Left ventricle myocardium inferior (tissue), 1 donor: ENCODE measurements around the gene AMPH. TPM values are rescaled to one million over a fixed set of nuclear protein-coding genes. Genes with fewer than 3 reads are reported as not detected.

ENCODE experiments used
- DNase-seq: peaks from one replicate; pipeline ENCODE4 v3.0.0-alpha.2; 2020
- H3K27ac ChIP-seq: fragments of 200-600 bp; replicated peaks from 2 replicates; pipeline ENCODE4 v1.8.0; 2021
- H3K27me3 ChIP-seq: fragments of 200-600 bp; 2 replicates; pipeline ENCODE4 v1.8.0; 2021; ENCODE audit warnings: low read depth
- H3K36me3 ChIP-seq: fragments of 200-600 bp; 2 replicates; pipeline ENCODE4 v1.8.0; 2021
- H3K4me1 ChIP-seq: fragments of 200-600 bp; 2 replicates; pipeline ENCODE4 v1.8.0; 2021
- H3K4me3 ChIP-seq: fragments of 200-600 bp; 2 replicates; pipeline ENCODE4 v1.8.0; 2021; ENCODE audit warnings: mild to moderate bottlenecking, moderate library complexity
- H3K9me3 ChIP-seq: fragments of 200-600 bp; replicated peaks from 2 replicates; pipeline ENCODE4 v1.8.0; 2021
- CTCF ChIP-seq: fragments of 200-600 bp; IDR thresholded peaks from 2 replicates; pipeline ENCODE4 v1.8.0; 2021; ENCODE audit warnings: antibody characterized with exemption, mild to moderate bottlenecking, borderline replicate concordance
- intact Hi-C: fragments of 100-400 bp; cut with micrococcal nuclease; formaldehyde crosslinking; loops from one replicate; pipeline ENCODE4 v1.11.0; 2022
- total RNA-seq: library from RNA; stranded (reverse); fragmentation: NEBNext Ultra II Directional; extraction: Animal tissue kit (Norgen Biotek cat#: 25700); gene quantifications from one replicate; pipeline ENCODE4 v1.2.1, GENCODE V29; 2021
- donor health status: DM: no; HTN: yes; CAD: no; lungs with severe emphysema.

AMPH gene
- total RNA-seq, 1 donor from 2014 or later: 2.6 TPM

- H3K27me3 ChIP-seq: no peaks in the 10 kb centered on the region
- H3K27ac ChIP-seq: no peak overlapping the region
- intact Hi-C loops: no loop called here
- no peak for DNase-seq
- no peak overlapping the region for H3K4me3 ChIP-seq
- H3K36me3 ChIP-seq: no peaks in the 10 kb centered on the region
- no peaks in the 10 kb centered on the region for H3K9me3 ChIP-seq
- no peak for TF ChIP-seq CTCF
- H3K4me1 ChIP-seq: no peaks in the 10 kb centered on the region
Observed at GRCh38 chr7:38539477-38540081, 91.6 kb downstream of the AMPH start.

GRCh38 chr7:38535073-38535472 is 96.1 kb downstream of the AMPH start:
- DNase-seq: no peak
- H3K27ac ChIP-seq: no peak overlapping the region
- H3K9me3 ChIP-seq: no peaks in the 10 kb centered on the region
- no peaks in the 10 kb centered on the region for H3K36me3 ChIP-seq
- H3K4me3 ChIP-seq: no peak overlapping the region
- H3K27me3 ChIP-seq: no peaks in the 10 kb centered on the region
- intact Hi-C loops: no loop called here
- no peak for TF ChIP-seq CTCF
- H3K4me1 ChIP-seq: no peaks in the 10 kb centered on the region

GRCh38 chr7:38525857-38526256 is 105.3 kb downstream of the AMPH start:
- Histone ChIP-seq H3K27ac (no peak overlapping the region), H3K27me3 (no peaks in the 10 kb centered on the region), H3K4me1 (no peaks in the 10 kb centered on the region), H3K36me3 (no peaks in the 10 kb centered on the region), H3K9me3 (no peaks in the 10 kb centered on the region), H3K4me3 (no peak overlapping the region)
- no peak for DNase-seq
- intact Hi-C loops: no loop called here
- TF ChIP-seq CTCF: no peak

- Histone ChIP-seq H3K27ac (no peak overlapping the region), H3K4me1 (no peaks in the 10 kb centered on the region), H3K4me3 (no peak overlapping the region), H3K27me3 (no peaks in the 10 kb centered on the region), H3K36me3 (no peaks in the 10 kb centered on the region), H3K9me3 (no peaks in the 10 kb centered on the region)
- no peak for TF ChIP-seq CTCF
- DNase-seq: no peak
- intact Hi-C loops: no loop called here
Observed at GRCh38 chr7:38524786-38525185, 106.4 kb downstream of the AMPH start.

GRCh38 chr7:38520741-38521140 is 110.4 kb downstream of the AMPH start:
- H3K4me1 ChIP-seq: no peaks in the 10 kb centered on the region
- intact Hi-C loops: no loop called here
- no peaks in the 10 kb centered on the region for H3K27me3 ChIP-seq
- H3K27ac ChIP-seq: no peak overlapping the region
- H3K36me3 ChIP-seq: no peaks in the 10 kb centered on the region
- no peak for TF ChIP-seq CTCF
- DNase-seq: no peak
- H3K9me3 ChIP-seq: peaks cover 25% of the 10 kb centered on the region
- H3K4me3 ChIP-seq: no peak overlapping the region
